Keratinocyte (primary cell): ENCODE measurements around the gene CD99L2. TPM values are rescaled to one million over a fixed set of nuclear protein-coding genes. Genes with fewer than 3 reads are reported as not detected.

Experiments used
- DNase-seq: peaks from one replicate; pipeline ENCODE4 v3.0.0-alpha.2; 2011; ENCODE audit warnings: low read depth, missing footprints, low spot score
- FAIRE-seq: peaks from 2 replicates; lab custom pipeline; 2011; peaks lifted over from hg19 to GRCh38; lab: Jason Lieb, UNC
- H2AFZ ChIP-seq: 2 replicates; pipeline ENCODE4 v1.6.0; 2012; ENCODE audit warnings: low read length, control low read depth, inconsistent platforms; ENCODE audit not compliant: control insufficient read depth
- H3K27ac ChIP-seq: 2 replicates; pipeline ENCODE4 v1.5.1; 2011; ENCODE audit warnings: low read length; ENCODE audit not compliant: control insufficient read depth, insufficient read depth
- H3K27me3 ChIP-seq: 3 replicates; pipeline ENCODE4 v1.6.0; 2011; ENCODE audit warnings: low read length; ENCODE audit not compliant: control insufficient read depth, insufficient read depth; ENCODE audit errors: extremely low read depth
- H3K36me3 ChIP-seq, 2 experiments: 2 replicates in 1 of 2; 3 replicates in 1 of 2; pipeline ENCODE4 v1.5.1; 2011; ENCODE audit warnings: low read length in 2 of 2, mild to moderate bottlenecking in 1 of 2; ENCODE audit not compliant: control insufficient read depth in 2 of 2, insufficient read depth in 2 of 2; ENCODE audit errors: extremely low read depth in 1 of 2
- H3K4me1 ChIP-seq: 3 replicates; pipeline ENCODE4 v1.5.1; 2011; ENCODE audit warnings: low read length; ENCODE audit not compliant: control insufficient read depth, insufficient read depth; ENCODE audit errors: extremely low read depth
- H3K4me2 ChIP-seq: 3 replicates; pipeline ENCODE4 v1.6.0; 2011; ENCODE audit warnings: low read depth, low read length; ENCODE audit not compliant: control insufficient read depth, insufficient read depth; ENCODE audit errors: extremely low read depth
- H3K4me3 ChIP-seq, 3 experiments: fragments of 200-600 bp in 1 of 3; sonication (generic) in 1 of 3; 2 replicates in 2 of 3; 3 replicates in 1 of 3; pipeline ENCODE4 v1.5.1; 2011 to 2016; ENCODE audit warnings: low read length in 3 of 3, mild to moderate bottlenecking in 3 of 3, control low read depth in 2 of 3, inconsistent platforms in 1 of 3, low read depth in 1 of 3, mixed read lengths in 1 of 3, mixed run types in 1 of 3, moderate library complexity in 1 of 3; ENCODE audit not compliant: control insufficient read depth in 2 of 3, insufficient read depth in 2 of 3; ENCODE audit errors: extremely low read depth in 1 of 3
- H3K79me2 ChIP-seq: 2 replicates; pipeline ENCODE4 v1.6.0; 2012; ENCODE audit warnings: low read length; ENCODE audit not compliant: control insufficient read depth, insufficient read depth
- H3K9ac ChIP-seq: 3 replicates; pipeline ENCODE4 v1.6.0; 2011; ENCODE audit warnings: low read length; ENCODE audit not compliant: control insufficient read depth, insufficient read depth; ENCODE audit errors: extremely low read depth
- H3K9me1 ChIP-seq: 3 replicates; pipeline ENCODE4 v1.6.0; 2011; ENCODE audit warnings: low read length; ENCODE audit not compliant: control insufficient read depth, insufficient read depth; ENCODE audit errors: extremely low read depth
- H3K9me3 ChIP-seq: 2 replicates; pipeline ENCODE4 v1.5.1; 2012; ENCODE audit warnings: low read depth, low read length; ENCODE audit not compliant: control insufficient read depth
- H4K20me1 ChIP-seq: 3 replicates; pipeline ENCODE4 v1.6.0; 2011; ENCODE audit warnings: low read length; ENCODE audit not compliant: control insufficient read depth, insufficient read depth; ENCODE audit errors: extremely low read depth
- CTCF ChIP-seq, 3 experiments: IDR thresholded peaks in 1 of 3; conservative IDR thresholded peaks in 1 of 3; optimal IDR thresholded peaks in 1 of 3; 2 replicates in 2 of 3; 3 replicates in 1 of 3; pipeline versions ENCODE3 to v1.5.1; 2011; ENCODE audit warnings: low read length in 3 of 3, mild to moderate bottlenecking in 3 of 3, moderate library complexity in 2 of 3, control low read depth in 1 of 3, inconsistent platforms in 1 of 3; ENCODE audit not compliant: insufficient read depth in 2 of 3; ENCODE audit errors: extremely low read depth in 1 of 3
- EZH2 ChIP-seq: IDR thresholded peaks from one replicate; pipeline ENCODE4 v1.6.1; 2012; ENCODE audit warnings: inconsistent platforms, mild to moderate bottlenecking, low read length, moderate library complexity
- dilution Hi-C: fragments of 300-500 bp; cut with MboI; formaldehyde crosslinking; loops from one replicate; pipeline ENCODE4 v1.7.0; 2020; ENCODE audit warnings: low sequenced_read_pairs; ENCODE audit not compliant: extremely low pct_ligation_motif_present
- polyA plus RNA-seq, 5 experiments: library from polyadenylated mRNA; depleted of rRNA in 3 of 5; stranded (reverse) in 3 of 5; stranded (forward) in 1 of 5; unstranded in 1 of 5; fragments of >200 nt; gene quantifications; 1 replicate in 1 of 5; 2 replicates in 3 of 5; 3 replicates in 1 of 5; pipeline versions ENCODE4 v1.2.1 to v1.2.3, GENCODE V29; 2011 to 2012; ENCODE audit warnings: missing spikeins in 2 of 5, low read depth in 1 of 5, low replicate concordance in 1 of 5

CD99L2 gene
- polyA plus RNA-seq, 1 donor (not counting 4 experiments of a cell fraction or from before 2014, with no cell fraction given), result 14.4 TPM

GRCh38 chrX:150844016-150844415 is 54.5 kb downstream of the CD99L2 start:
- no peaks in the 10 kb centered on the region for H4K20me1 ChIP-seq
- H3K9me3 ChIP-seq, result no peaks in the 10 kb centered on the region
- no peak for TF ChIP-seq EZH2
- no peak for TF ChIP-seq CTCF (optimal IDR thresholded peaks at IDR 0.05 in 1 of 3, IDR thresholded peaks at IDR 0.05 in 1 of 3, conservative IDR thresholded peaks at IDR 0.05 in 1 of 3; ENCODE audit: extremely low read depth in 1 of 3, insufficient read depth in 2 of 3, low read length in 3 of 3)
- peaks cover 5% of the 10 kb centered on the region for H3K79me2 ChIP-seq
- H3K9me1 ChIP-seq, result no peaks in the 10 kb centered on the region
- FAIRE-seq (peak; percentile 85), DNase-seq (peak; percentile 50)
- no peaks in the 10 kb centered on the region for H3K36me3 ChIP-seq
- H3K27ac ChIP-seq, result peak overlapping the region; percentile 93
- no peaks in the 10 kb centered on the region for H3K27me3 ChIP-seq
- H3K4me3 ChIP-seq, result no peak overlapping the region
- H3K4me2 ChIP-seq, result peak overlapping the region; percentile 65
- peak overlapping the region; percentile 58 for H3K9ac ChIP-seq
- peaks cover 43% of the 10 kb centered on the region for H3K4me1 ChIP-seq
- dilution Hi-C loops, result no loop called here
- H2AFZ ChIP-seq, result no peak overlapping the region

GRCh38 chrX:150842198-150842685 is 56.2 kb downstream of the CD99L2 start:
- no peaks in the 10 kb centered on the region for H4K20me1 ChIP-seq
- FAIRE-seq (no peak), DNase-seq (no peak)
- H3K4me3 ChIP-seq, result no peak overlapping the region
- H3K27ac ChIP-seq, result no peak overlapping the region
- H3K4me1 ChIP-seq, result peaks cover 43% of the 10 kb centered on the region
- H2AFZ ChIP-seq, result no peak overlapping the region
- TF ChIP-seq EZH2 (no peak), CTCF (optimal IDR thresholded peaks at IDR 0.05 in 1 of 3, IDR thresholded peaks at IDR 0.05 in 1 of 3, conservative IDR thresholded peaks at IDR 0.05 in 1 of 3; ENCODE audit: extremely low read depth in 1 of 3, insufficient read depth in 2 of 3, low read length in 3 of 3) (no peak)
- no peak overlapping the region for H3K4me2 ChIP-seq
- peaks cover 2% of the 10 kb centered on the region for H3K79me2 ChIP-seq
- H3K9me1 ChIP-seq, result no peaks in the 10 kb centered on the region
- dilution Hi-C loops, result no loop called here
- H3K27me3 ChIP-seq, result no peaks in the 10 kb centered on the region
- H3K36me3 ChIP-seq, result no peaks in the 10 kb centered on the region
- H3K9me3 ChIP-seq, result no peaks in the 10 kb centered on the region
- H3K9ac ChIP-seq, result no peak overlapping the region
